Panc1 (cell line): ENCODE results near the gene MTM1. TPM values are rescaled to one million over a fixed set of nuclear protein-coding genes. Genes with fewer than 3 reads are reported as not detected.

Source experiments
- ATAC-seq: fragments of 200-7000 bp; cut with Tn5 transposase; 2 replicates; pipeline ENCODE4 v1.9.1; 2020; ENCODE audit warnings: mild to moderate bottlenecking, moderate library complexity
- BruUV-seq: library from RNA; stranded (reverse); fragments of 400-500 nt; replicated peaks from 2 replicates; lab custom pipeline; 2021; lab: Mats Ljungman, UMichigan
- CTCF ChIA-PET: fragments of 300-600 bp; sonication (Branson Sonifier 250); formaldehyde crosslinking; loops from one replicate; lab custom pipeline; 2022; ENCODE audit warnings: antibody characterized with exemption; lab: Charles Lee
- POLR2A ChIA-PET: fragments of 300-600 bp; sonication (Branson Sonifier 250); formaldehyde crosslinking; loops from one replicate; lab custom pipeline; 2022; ENCODE audit warnings: antibody characterized with exemption; lab: Charles Lee
- DNase-seq: peaks from one replicate; pipeline ENCODE4 v3.0.0-alpha.2; 2010; ENCODE audit warnings: low read depth, low spot score
- H3K27ac ChIP-seq: 2 replicates; pipeline ENCODE4 v1.5.1; 2011; ENCODE audit warnings: mild to moderate bottlenecking, low read length, inconsistent platforms
- H3K27me3 ChIP-seq: fragments of 200-500 bp; sonication (Bioruptor generic); 2 replicates; pipeline ENCODE4 v1.6.0; 2014; ENCODE audit warnings: low read length, inconsistent platforms; ENCODE audit not compliant: control insufficient read depth, insufficient read depth
- H3K36me3 ChIP-seq: fragments of 200-500 bp; sonication (Bioruptor generic); 2 replicates; pipeline ENCODE4 v1.5.1; 2014; ENCODE audit warnings: inconsistent platforms, mild to moderate bottlenecking, low read length, moderate library complexity; ENCODE audit not compliant: control insufficient read depth, insufficient read depth
- H3K4me1 ChIP-seq: 2 replicates; pipeline ENCODE4 v1.5.1; 2011; ENCODE audit warnings: inconsistent platforms, mild to moderate bottlenecking, low read length, moderate library complexity; ENCODE audit not compliant: control insufficient read depth, insufficient read depth
- H3K4me3 ChIP-seq, 2 experiments: 2 replicates each; pipeline ENCODE4 v1.5.1; 2011 to 2012; ENCODE audit warnings: low read depth in 2 of 2, low read length in 2 of 2, mild to moderate bottlenecking in 2 of 2, inconsistent platforms in 1 of 2, moderate library complexity in 1 of 2
- H3K9me3 ChIP-seq: fragments of 200-500 bp; sonication (Bioruptor generic); 2 replicates; pipeline ENCODE4 v1.5.1; 2014; ENCODE audit warnings: low read depth, mild to moderate bottlenecking, inconsistent platforms, low read length, moderate library complexity; ENCODE audit not compliant: control insufficient read depth, insufficient read depth
- CTCF ChIP-seq: fragments of 450-650 bp; IDR thresholded peaks from 2 replicates; pipeline ENCODE4 v1.5.1; 2017; ENCODE audit warnings: mild to moderate bottlenecking
- POLR2AphosphoS5 ChIP-seq: IDR thresholded peaks from 2 replicates; pipeline ENCODE4 v1.6.1; 2012; ENCODE audit warnings: mild to moderate bottlenecking, low read depth, low read length, moderate library complexity
- REST ChIP-seq, 2 experiments: IDR thresholded peaks; 2 replicates each; pipeline ENCODE4 v1.6.1; 2011 to 2012; ENCODE audit warnings: low read depth in 2 of 2, control low read depth in 1 of 2, low read length in 1 of 2, mild to moderate bottlenecking in 1 of 2, moderate library complexity in 1 of 2; ENCODE audit not compliant: insufficient read depth in 1 of 2
- SIN3A ChIP-seq: IDR thresholded peaks from 2 replicates; pipeline ENCODE4 v1.6.1; 2012; ENCODE audit warnings: low read depth, mild to moderate bottlenecking, low read length, moderate library complexity, borderline replicate concordance; ENCODE audit not compliant: insufficient read depth
- TCF7L2 ChIP-seq: IDR thresholded peaks from 2 replicates; pipeline ENCODE4 v1.6.1; 2011; ENCODE audit warnings: mild to moderate bottlenecking, low read depth, low read length, inconsistent platforms
- in situ Hi-C: cut with HindIII; loops from 2 replicates; pipeline ENCODE4 v1.10.0; 2016; ENCODE audit warnings: low sequenced_read_pairs, low pct_unique_long_range_greater_than_20kb
- intact Hi-C: fragments of 100-400 bp; cut with micrococcal nuclease; formaldehyde crosslinking; loops from one replicate; pipeline ENCODE4 v1.10.0; 2022; ENCODE audit not compliant: unreplicated experiment
- total RNA-seq: library from RNA; stranded (reverse); gene quantifications from one replicate; pipeline ENCODE4 v1.2.1, GENCODE V29; 2021; ENCODE audit not compliant: unreplicated experiment

The MTM1 gene
- total RNA-seq, 1 experiment from 2014 or later, result 24.0 TPM

GRCh38 chrX:150715184-150715583 lies 146.8 kb downstream of the MTM1 start:
- Histone ChIP-seq H3K27me3 (no peaks in the 10 kb centered on the region), H3K36me3 (0 out of 2 replicates have a peak, but pooled peaks cover 2% of the 10 kb centered on the region), H3K4me3 (no peak overlapping the region), H3K27ac (no peak overlapping the region), H3K4me1 (0 out of 2 replicates have a peak, but pooled peaks cover 4% of the 10 kb centered on the region), H3K9me3 (no peaks in the 10 kb centered on the region)
- in situ Hi-C loops (no loop called here), intact Hi-C loops (loop anchor here (10.0 kb wide), 1 partner anchor 750 kb away; no protein-coding TSS in a partner anchor)
- ChIA-PET CTCF (no interaction called here), POLR2A (no interaction called here)
- BruUV-seq, result no TSS peak
- TF ChIP-seq POLR2AphosphoS5, result no peak
- no peak for TF ChIP-seq SIN3A
- TF ChIP-seq CTCF, result no peak
- no peak for TF ChIP-seq REST (IDR thresholded peaks at IDR 0.05; ENCODE audit: insufficient read depth in 1 of 2, low read depth in 2 of 2, low read length in 1 of 2)
- TF ChIP-seq TCF7L2, result no peak
- peak; percentile 61; the same call in 1 of the 2 replicates for ATAC-seq
- no peak for DNase-seq

GRCh38 chrX:150719621-150720020 lies 151.2 kb downstream of the MTM1 start:
- TF ChIP-seq REST (IDR thresholded peaks at IDR 0.05; ENCODE audit: insufficient read depth in 1 of 2, low read depth in 2 of 2, low read length in 1 of 2) (no peak), CTCF (no peak), POLR2AphosphoS5 (no peak), TCF7L2 (no peak), SIN3A (no peak)
- no TSS peak for BruUV-seq
- no peak for DNase-seq
- Histone ChIP-seq H3K9me3 (peaks cover 5% of the 10 kb centered on the region; the same call in 1 of the 2 replicates), H3K4me1 (0 out of 2 replicates have a peak, but pooled peaks cover 4% of the 10 kb centered on the region), H3K4me3 (no peak overlapping the region), H3K27ac (no peak overlapping the region), H3K27me3 (no peaks in the 10 kb centered on the region), H3K36me3 (0 out of 2 replicates have a peak, but pooled peaks cover 2% of the 10 kb centered on the region)
- ChIA-PET POLR2A (no interaction called here), CTCF (no interaction called here)
- intact Hi-C loops (loop anchor here (10.0 kb wide), 1 partner anchor 755 kb away; no protein-coding TSS in a partner anchor), in situ Hi-C loops (no loop called here)
- ATAC-seq, result no peak
